HL-60/S4 (cell line): ENCODE data around the gene NRN1L.

Experiments
- in situ Hi-C: fragments of 300-500 bp; cut with MboI; formaldehyde crosslinking; loops from 2 replicates; pipeline ENCODE4 v1.14.3; 2022; ENCODE audit warnings: low sequenced_read_pairs

The NRN1L gene

GRCh38 chr16:67934306-67935100, 49.8 kb downstream of the NRN1L start:
- in situ Hi-C loops, result loop anchor here (10.0 kb wide), 1 partner anchor 270 kb away; the partner anchor contains the start of genes ACD, C16orf86, ENKD1 and PARD6A

- in situ Hi-C loops, result loop anchor here (10.0 kb wide), 1 partner anchor 270 kb away; the partner anchor contains the start of genes ACD, C16orf86, ENKD1 and PARD6A
Observed at GRCh38 chr16:67935101-67935401, 50.4 kb downstream of the NRN1L start.

GRCh38 chr16:67935402-67936123, 50.9 kb downstream of the NRN1L start:
- in situ Hi-C loops, result loop anchor here (10.0 kb wide), 1 partner anchor 271 kb away; the partner anchor contains the start of genes ACD, C16orf86, ENKD1 and PARD6A
